HG02840 (cell line): ENCODE data around the gene ZNF524.
"Not testable (repeated sequence)": the region's sequence is repeated elsewhere in the genome, so short reads cannot be mapped to it uniquely, and the experiment has no call there.

Experiments
- ATAC-seq: cut with Tn5 transposase; IDR thresholded peaks from one replicate; pipeline ENCODE4 v1.9.1; 2021; ENCODE audit warnings: mild to moderate bottlenecking, moderate library complexity, moderate number of reproducible peaks; ENCODE audit not compliant: unreplicated experiment, low FRiP score

The ZNF524 gene

GRCh38 chr19:55599842-55600661, at the start of gene ZNF524:
Gene ZNF524, plus strand, starts transcription at chr19:55600288. Its CDS starts 1,825 bp downstream, at chr19:55602113.
- peak; percentile 45 for ATAC-seq

- ATAC-seq: no peak
Measured at GRCh38 chr19:55550321-55550650, 49.8 kb upstream of the ZNF524 start.

- no peak for ATAC-seq
Measured at GRCh38 chr19:55552206-55552605, 47.9 kb upstream of the ZNF524 start.

GRCh38 chr19:55552620-55553019, 47.5 kb upstream of the ZNF524 start:
- ATAC-seq: no peak

- ATAC-seq: no peak
Measured at GRCh38 chr19:55553217-55554182, 46.6 kb upstream of the ZNF524 start.

- no peak for ATAC-seq
Measured at GRCh38 chr19:55554302-55554701, 45.8 kb upstream of the ZNF524 start.

- ATAC-seq: no peak
Measured at GRCh38 chr19:55554741-55555152, 45.3 kb upstream of the ZNF524 start.

GRCh38 chr19:55559684-55560083, 40.4 kb upstream of the ZNF524 start:
- ATAC-seq: no peak

- no peak for ATAC-seq
Measured at GRCh38 chr19:55563261-55563690, 36.8 kb upstream of the ZNF524 start.

GRCh38 chr19:55566823-55567222, 33.3 kb upstream of the ZNF524 start:
- ATAC-seq: no peak

- ATAC-seq: no peak
Measured at GRCh38 chr19:55567708-55568328, 32.3 kb upstream of the ZNF524 start.

- ATAC-seq: not testable (repeated sequence)
Measured at GRCh38 chr19:55569477-55569876, 30.6 kb upstream of the ZNF524 start.

GRCh38 chr19:55573929-55574328, 26.2 kb upstream of the ZNF524 start:
- not testable (repeated sequence) for ATAC-seq

GRCh38 chr19:55576746-55577145, 23.3 kb upstream of the ZNF524 start:
- ATAC-seq: no peak

GRCh38 chr19:55578031-55578760, 21.9 kb upstream of the ZNF524 start:
- no peak for ATAC-seq

- no peak for ATAC-seq
Measured at GRCh38 chr19:55578761-55579747, 21.0 kb upstream of the ZNF524 start.

- ATAC-seq: no peak
Measured at GRCh38 chr19:55579766-55580621, 20.1 kb upstream of the ZNF524 start.

- ATAC-seq: peak; percentile 58
Measured at GRCh38 chr19:55580628-55581144, 19.4 kb upstream of the ZNF524 start, which contains the start of gene ZNF579. Gene ZNF579, minus strand, starts transcription at chr19:55580848. Its CDS starts 1,209 bp downstream, at chr19:55579639.
